22Rv1 (cell line): Measurements from ENCODE around the gene ABLIM2.

Experiments used
- H3K27ac ChIP-seq: fragments of 450-650 bp; 2 replicates; pipeline ENCODE4 v1.5.1; 2017
- CTCF ChIP-seq: fragments of 450-650 bp; IDR thresholded peaks from 2 replicates; pipeline ENCODE4 v1.5.1; 2017; ENCODE audit warnings: mild to moderate bottlenecking
- ZFX ChIP-seq: fragments of 450-650 bp; IDR thresholded peaks from 2 replicates; pipeline ENCODE4 v1.6.1; 2017; ENCODE audit warnings: antibody characterized with exemption, borderline replicate concordance

Gene ABLIM2

GRCh38 chr4:8077181-8078108 is 81.2 kb downstream of the ABLIM2 start:
- TF ChIP-seq ZFX: no peak
- no peak for TF ChIP-seq CTCF
- no peak overlapping the region for H3K27ac ChIP-seq

- no peak overlapping the region for H3K27ac ChIP-seq
- TF ChIP-seq ZFX: no peak
- no peak for TF ChIP-seq CTCF
Measured at GRCh38 chr4:8076023-8076422, 82.6 kb downstream of the ABLIM2 start.

GRCh38 chr4:8073206-8073863 is 85.3 kb downstream of the ABLIM2 start:
- TF ChIP-seq ZFX (no peak), CTCF (no peak)
- H3K27ac ChIP-seq: no peak overlapping the region

- H3K27ac ChIP-seq: no peak overlapping the region
- no peak for TF ChIP-seq ZFX
- no peak for TF ChIP-seq CTCF
Measured at GRCh38 chr4:8072235-8072968, 86.2 kb downstream of the ABLIM2 start.

GRCh38 chr4:8071766-8072165 is 86.8 kb downstream of the ABLIM2 start:
- TF ChIP-seq CTCF: no peak
- no peak overlapping the region for H3K27ac ChIP-seq

GRCh38 chr4:8070736-8071718 is 87.6 kb downstream of the ABLIM2 start:
- H3K27ac ChIP-seq: no peak overlapping the region
- TF ChIP-seq CTCF (no peak), ZFX (no peak)
